ENCODE measurements around the gene TNFRSF13B. TPM values are rescaled to one million over a fixed set of nuclear protein-coding genes. Genes with fewer than 3 reads are reported as not detected.
A peak's percentile ranks its signal among the peaks of the same experiment; 100 is the strongest.

Gene TNFRSF13B
- total RNA-seq: 1 to 10 TPM in 4 of 6 donors, under 1 TPM in 1, not detected in 1; 0.57 to 6.3 (median 2.1) TPM

- no peaks in the 10 kb centered on the region for H3K27me3 ChIP-seq
- peak in 1 of 2 donors; percentile 34 for ATAC-seq (ENCODE audit: low FRiP score in 2 of 2)
- H3K36me3 ChIP-seq: no peaks in the 10 kb centered on the region
- no peak within 1 kb of the TSS for H3K4me3 ChIP-seq
- H3K27ac ChIP-seq: no peak within 1 kb of the TSS
- WGBS, 2 donors: 92 to 93% methylated on average over 13 to 16 of the region's 17 CpGs
- H3K9me3 ChIP-seq: no peaks in the 10 kb centered on the region
- DNase-seq: peak in 1 of 2 donors; percentile 76
- TF ChIP-seq POLR2AphosphoS5 (IDR thresholded peaks at IDR 0.05) (no peak), EP300 (IDR thresholded peaks at IDR 0.05) (no peak), CTCF (IDR thresholded peaks at IDR 0.05) (no peak), POLR2A (IDR thresholded peaks at IDR 0.05) (no peak)
- no peaks in the 10 kb centered on the region for H3K4me1 ChIP-seq
These were observed at the start of gene TNFRSF13B for GRCh38 chr17:16971458-16972338. Gene TNFRSF13B, minus strand, starts transcription at chr17:16972118. Its CDS starts 43 bp downstream, at chr17:16972075.

- DNase-seq (peak; percentile 49 to 75), ATAC-seq (ENCODE audit: low FRiP score in 2 of 2) (peak; percentile 51 to 67)
- no peaks in the 10 kb centered on the region for H3K36me3 ChIP-seq
- peaks cover 8 to 40% (median 22%) of the 10 kb centered on the region in 4 donors for H3K4me1 ChIP-seq
- H3K9me3 ChIP-seq: no peaks in the 10 kb centered on the region
- 52 to 64% methylated on average over 6 to 15 of the region's 15 CpGs for WGBS, 2 donors
- peak overlapping the region; percentile 53 to 76 (median 64) for H3K27ac ChIP-seq
- no peak overlapping the region for H3K4me3 ChIP-seq
- no peak for TF ChIP-seq CTCF (IDR thresholded peaks at IDR 0.05)
- TF ChIP-seq POLR2AphosphoS5 (IDR thresholded peaks at IDR 0.05): peak; percentile 22 to 26
- TF ChIP-seq EP300 (IDR thresholded peaks at IDR 0.05): peak in 1 of 4 donors; percentile 64
- no peak for TF ChIP-seq POLR2A (IDR thresholded peaks at IDR 0.05)
- no peaks in the 10 kb centered on the region for H3K27me3 ChIP-seq
These were observed 49.4 kb upstream of the TNFRSF13B start for GRCh38 chr17:17021194-17021863.

- no peaks in the 10 kb centered on the region for H3K36me3 ChIP-seq
- DNase-seq (no peak), ATAC-seq (ENCODE audit: low FRiP score in 2 of 2) (no peak)
- no peaks in the 10 kb centered on the region for H3K9me3 ChIP-seq
- peaks cover 8 to 42% (median 19%) of the 10 kb centered on the region in 4 donors for H3K4me1 ChIP-seq
- H3K4me3 ChIP-seq: no peak overlapping the region
- TF ChIP-seq EP300 (IDR thresholded peaks at IDR 0.05): no peak
- no peak for TF ChIP-seq CTCF (IDR thresholded peaks at IDR 0.05)
- TF ChIP-seq POLR2A (IDR thresholded peaks at IDR 0.05): no peak
- TF ChIP-seq POLR2AphosphoS5 (IDR thresholded peaks at IDR 0.05): no peak
- WGBS, 2 donors: 95 to 97% methylated on average over 7 to 8 of the region's 8 CpGs
- no peaks in the 10 kb centered on the region for H3K27me3 ChIP-seq
- H3K27ac ChIP-seq: peak overlapping the region; percentile 53 to 76 (median 64)
These were observed 48.9 kb upstream of the TNFRSF13B start for GRCh38 chr17:17020821-17021193.

- H3K4me3 ChIP-seq: no peak overlapping the region
- H3K27ac ChIP-seq: peak overlapping the region in 3 of 4 donors; percentile 61 to 83 (median 68)
- DNase-seq: peak; percentile 44 to 68
- no peak for TF ChIP-seq POLR2A (IDR thresholded peaks at IDR 0.05)
- no peak for TF ChIP-seq EP300 (IDR thresholded peaks at IDR 0.05)
- TF ChIP-seq CTCF (IDR thresholded peaks at IDR 0.05): no peak
- TF ChIP-seq POLR2AphosphoS5 (IDR thresholded peaks at IDR 0.05): no peak
- H3K9me3 ChIP-seq: no peaks in the 10 kb centered on the region
- peak in 1 of 2 donors; percentile 34 for ATAC-seq (ENCODE audit: low FRiP score in 2 of 2)
- no peaks in the 10 kb centered on the region for H3K36me3 ChIP-seq
- WGBS, 2 donors: 87 to 91% methylated on average over 11 to 13 of the region's 13 CpGs
- H3K4me1 ChIP-seq: peaks cover 8 to 42% (median 18%) of the 10 kb centered on the region in 4 donors
- H3K27me3 ChIP-seq: no peaks in the 10 kb centered on the region
These were observed 48.1 kb upstream of the TNFRSF13B start for GRCh38 chr17:17019891-17020456.
